Body of pancreas (tissue), 4 donors: ENCODE measurements around the gene INF2.

ENCODE experiments used
- CTCF ChIP-seq, 7 experiments: fragments of 450-650 bp in 4 of 7; fragments of 200-600 bp in 3 of 7; sonication (generic) in 3 of 7; IDR thresholded peaks; one replicate each; pipeline ENCODE4 v1.5.1; 2016 to 2019; ENCODE audit warnings: antibody characterized with exemption in 7 of 7
- POLR2A ChIP-seq, 3 donors: fragments of 450-650 bp; IDR thresholded peaks; one replicate each; pipeline ENCODE4 v1.6.1; 2016; ENCODE audit warnings: antibody characterized with exemption in 3 of 3, mild to moderate bottlenecking in 2 of 3

- TF ChIP-seq CTCF (IDR thresholded peaks at IDR 0.05) (no peak), POLR2A (IDR thresholded peaks at IDR 0.05) (no peak)
Measured at GRCh38 chr14:104717137-104717536, 27.7 kb downstream of the INF2 start.
